Nephron (organoid): ENCODE measurements around the gene SAMD3.

Experiments used
- H3K27ac Mint-ChIP-seq, 3 experiments: 2 replicates each; pipeline ENCODE4 v1.8.0; 2020; ENCODE audit warnings: mixed read lengths in 3 of 3, mild to moderate bottlenecking in 2 of 3, moderate library complexity in 1 of 3
- H3K27me3 Mint-ChIP-seq: 2 replicates; pipeline ENCODE4 v1.8.0; 2021; ENCODE audit warnings: low read depth, mild to moderate bottlenecking, moderate library complexity, mixed read lengths
- H3K36me3 Mint-ChIP-seq: 2 replicates; pipeline ENCODE4 v1.8.0; 2020; ENCODE audit warnings: low read depth, mixed read lengths
- H3K4me1 Mint-ChIP-seq: 2 replicates; pipeline ENCODE4 v1.8.0; 2020; ENCODE audit warnings: mixed read lengths
- H3K4me3 Mint-ChIP-seq, 3 experiments: 2 replicates each; pipeline ENCODE4 v1.8.0; 2020; ENCODE audit warnings: mild to moderate bottlenecking in 3 of 3, mixed read lengths in 3 of 3, moderate library complexity in 2 of 3
- H3K9me3 Mint-ChIP-seq: 2 replicates; pipeline ENCODE4 v1.8.0; 2020; ENCODE audit warnings: mixed read lengths
- CTCF ChIP-seq, 3 experiments: fragments of 200-600 bp; sonication (generic); IDR thresholded peaks; one replicate each; pipeline ENCODE4 v1.5.0; 2021; ENCODE audit warnings: antibody characterized with exemption in 3 of 3; ENCODE audit not compliant: unreplicated experiment in 3 of 3

SAMD3 gene

GRCh38 chr6:130190701-130191690 is 31.8 kb downstream of the SAMD3 start:
- Mint-ChIP-seq H3K9me3 (peaks cover 11% of the 10 kb centered on the region), H3K36me3 (no peaks in the 10 kb centered on the region), H3K27me3 (peaks cover 4% of the 10 kb centered on the region), H3K4me3 (no peak overlapping the region), H3K27ac (no peak overlapping the region), H3K4me1 (no peaks in the 10 kb centered on the region)
- no peak for TF ChIP-seq CTCF (IDR thresholded peaks at IDR 0.05; ENCODE audit: unreplicated experiment in 3 of 3)

GRCh38 chr6:130189531-130190397 is 33.0 kb downstream of the SAMD3 start:
- H3K9me3 Mint-ChIP-seq: peaks cover 11% of the 10 kb centered on the region
- H3K27ac Mint-ChIP-seq: no peak overlapping the region

GRCh38 chr6:130188207-130188899 is 34.4 kb downstream of the SAMD3 start:
- no peak for TF ChIP-seq CTCF (IDR thresholded peaks at IDR 0.05; ENCODE audit: unreplicated experiment in 3 of 3)
- H3K27me3 Mint-ChIP-seq: no peaks in the 10 kb centered on the region
- peaks cover 7% of the 10 kb centered on the region for H3K9me3 Mint-ChIP-seq
- no peaks in the 10 kb centered on the region for H3K4me1 Mint-ChIP-seq
- H3K27ac Mint-ChIP-seq: no peak overlapping the region
- no peaks in the 10 kb centered on the region for H3K36me3 Mint-ChIP-seq
- no peak overlapping the region for H3K4me3 Mint-ChIP-seq

More at GRCh38 chr6:130189531-130190397, 33.0 kb downstream of the SAMD3 start:
- H3K27me3 Mint-ChIP-seq: peaks cover 4% of the 10 kb centered on the region
- TF ChIP-seq CTCF (IDR thresholded peaks at IDR 0.05; ENCODE audit: unreplicated experiment in 3 of 3): no peak
- no peak overlapping the region for H3K4me3 Mint-ChIP-seq
- no peaks in the 10 kb centered on the region for H3K4me1 Mint-ChIP-seq
- no peaks in the 10 kb centered on the region for H3K36me3 Mint-ChIP-seq

- Mint-ChIP-seq H3K4me1 (no peaks in the 10 kb centered on the region), H3K27ac (no peak overlapping the region), H3K36me3 (no peaks in the 10 kb centered on the region), H3K27me3 (no peaks in the 10 kb centered on the region), H3K4me3 (no peak overlapping the region), H3K9me3 (peaks cover 4% of the 10 kb centered on the region)
- TF ChIP-seq CTCF (IDR thresholded peaks at IDR 0.05; ENCODE audit: unreplicated experiment in 3 of 3): no peak
These were observed 35.2 kb downstream of the SAMD3 start for GRCh38 chr6:130187335-130188206.

- no peaks in the 10 kb centered on the region for H3K9me3 Mint-ChIP-seq
- no peak for TF ChIP-seq CTCF (IDR thresholded peaks at IDR 0.05; ENCODE audit: unreplicated experiment in 3 of 3)
- H3K36me3 Mint-ChIP-seq: no peaks in the 10 kb centered on the region
These were observed 37.1 kb downstream of the SAMD3 start for GRCh38 chr6:130185658-130186057.

More at GRCh38 chr6:130185658-130186057, 37.1 kb downstream of the SAMD3 start:
- H3K4me1 Mint-ChIP-seq: no peaks in the 10 kb centered on the region
- no peaks in the 10 kb centered on the region for H3K27me3 Mint-ChIP-seq
- no peak overlapping the region for H3K27ac Mint-ChIP-seq
- H3K4me3 Mint-ChIP-seq: no peak overlapping the region
